Adrenal gland (tissue), 5 donors: Measurements from ENCODE around the gene POLQ.

Experiments
- CTCF ChIP-seq, 6 experiments: fragments of 450-650 bp in 4 of 6; fragments of 200-600 bp in 2 of 6; sonication (generic) in 1 of 6; IDR thresholded peaks; 1 replicate in 5 of 6; 2 replicates in 1 of 6; pipeline versions ENCODE4 v1.5.1 to v1.8.0; 2016 to 2021; ENCODE audit warnings: antibody characterized with exemption in 6 of 6, mild to moderate bottlenecking in 2 of 6, moderate library complexity in 1 of 6
- POLR2A ChIP-seq, 2 donors: fragments of 450-650 bp; IDR thresholded peaks; one replicate each; pipeline ENCODE4 v1.6.1; 2017; ENCODE audit warnings: antibody characterized with exemption in 2 of 2, mild to moderate bottlenecking in 2 of 2, moderate library complexity in 1 of 2
- donor health status: DM: no; HTN: no; CAD: no.

GRCh38 chr3:121545049-121545573 is 677 bp downstream of the POLQ start:
- TF ChIP-seq CTCF (IDR thresholded peaks at IDR 0.05) (no peak), POLR2A (IDR thresholded peaks at IDR 0.05) (no peak)
